NCI-H1436 treated with DMSO at 0.1 percent for 48 hours (cell line): ENCODE measurements around the gene LOXL3.
A peak's percentile ranks its signal among the peaks of the same experiment; 100 is the strongest.

Source experiments
- DNase-seq: peaks from one replicate; lab custom pipeline; 2025; lab: John Stamatoyannopoulos, UW

The LOXL3 gene

GRCh38 chr2:74551942-74552913, 1.5 kb downstream of the LOXL3 start:
- no peak for DNase-seq

- no peak for DNase-seq
These were observed 2.2 kb downstream of the LOXL3 start for GRCh38 chr2:74551530-74551929.

GRCh38 chr2:74550231-74550630, 3.5 kb downstream of the LOXL3 start:
- no peak for DNase-seq

GRCh38 chr2:74548900-74549826, 4.6 kb downstream of the LOXL3 start:
- DNase-seq = no peak

DNA sequence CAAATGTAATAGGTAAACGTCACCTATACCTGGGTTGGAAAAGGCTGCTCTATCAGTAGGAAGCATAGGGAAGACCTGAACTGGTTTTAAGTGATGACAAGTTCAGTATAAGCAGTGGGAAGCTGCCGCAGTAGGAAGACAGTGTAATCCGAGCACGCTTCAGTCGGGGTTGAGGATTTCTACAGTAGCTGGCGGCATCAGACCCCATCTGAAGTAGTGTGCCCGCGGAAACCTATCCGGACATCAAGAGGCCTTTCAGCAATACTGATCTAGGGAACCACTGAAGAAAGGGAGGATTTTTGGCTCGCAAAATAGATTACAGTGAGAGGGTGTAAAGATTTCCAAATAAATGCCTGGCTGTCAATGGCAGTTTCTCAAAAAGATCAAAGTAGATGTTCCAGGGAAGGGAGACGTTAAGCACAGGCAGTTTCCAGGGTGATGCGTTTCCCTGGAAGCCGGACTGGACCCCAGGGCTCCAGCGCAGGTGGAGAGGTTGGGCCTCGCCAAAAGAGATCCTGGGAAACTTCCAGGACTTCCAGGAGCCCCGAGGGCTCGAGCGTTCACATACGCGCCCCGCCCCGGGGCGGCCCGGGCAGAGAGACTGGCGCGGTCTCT, 5.3 kb downstream of the LOXL3 start:
- no peak for DNase-seq

- DNase-seq = no peak
These were observed 7.7 kb downstream of the LOXL3 start for GRCh38 chr2:74546004-74546403.

- DNase-seq = no peak
These were observed 9.1 kb downstream of the LOXL3 start for GRCh38 chr2:74544634-74545033.

- DNase-seq = no peak
These were observed 10.8 kb downstream of the LOXL3 start for GRCh38 chr2:74542978-74543377.

- DNase-seq = no peak
These were observed 13.5 kb downstream of the LOXL3 start for GRCh38 chr2:74540291-74540690.

GRCh38 chr2:74538881-74539339, 14.8 kb downstream of the LOXL3 start:
- no peak for DNase-seq

- DNase-seq = no peak
These were observed 16.6 kb downstream of the LOXL3 start for GRCh38 chr2:74537140-74537539.

GRCh38 chr2:74536166-74536950, 17.4 kb downstream of the LOXL3 start:
- no peak for DNase-seq

- no peak for DNase-seq
These were observed 18.2 kb downstream of the LOXL3 start for GRCh38 chr2:74535440-74535965.

- no peak for DNase-seq
These were observed 19.3 kb downstream of the LOXL3 start for GRCh38 chr2:74534411-74534810.

DNA sequence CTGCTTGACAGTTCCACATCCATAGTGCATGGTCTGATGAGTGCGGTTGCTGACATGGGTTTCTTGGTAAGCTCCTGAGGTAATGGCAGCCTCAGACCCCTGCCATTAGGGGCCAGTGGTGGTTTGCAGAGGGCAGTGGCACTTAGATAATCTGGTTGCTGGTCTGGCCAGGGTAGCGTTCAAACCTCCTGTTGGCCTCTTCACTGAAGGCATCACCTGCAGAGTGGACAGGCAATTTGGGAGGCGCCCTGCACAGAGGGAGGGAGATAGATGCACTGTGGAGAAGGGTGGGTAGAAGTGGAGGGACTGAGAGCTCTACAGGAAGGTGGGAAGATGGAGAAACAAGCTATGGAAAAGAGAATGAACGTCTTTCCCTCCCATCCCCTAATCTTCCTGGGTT, 20.3 kb downstream of the LOXL3 start:
- DNase-seq = no peak

- no peak for DNase-seq
These were observed 21.5 kb downstream of the LOXL3 start for GRCh38 chr2:74532222-74532621.

GRCh38 chr2:74531666-74532065, 22.1 kb downstream of the LOXL3 start:
- DNase-seq = no peak

DNA sequence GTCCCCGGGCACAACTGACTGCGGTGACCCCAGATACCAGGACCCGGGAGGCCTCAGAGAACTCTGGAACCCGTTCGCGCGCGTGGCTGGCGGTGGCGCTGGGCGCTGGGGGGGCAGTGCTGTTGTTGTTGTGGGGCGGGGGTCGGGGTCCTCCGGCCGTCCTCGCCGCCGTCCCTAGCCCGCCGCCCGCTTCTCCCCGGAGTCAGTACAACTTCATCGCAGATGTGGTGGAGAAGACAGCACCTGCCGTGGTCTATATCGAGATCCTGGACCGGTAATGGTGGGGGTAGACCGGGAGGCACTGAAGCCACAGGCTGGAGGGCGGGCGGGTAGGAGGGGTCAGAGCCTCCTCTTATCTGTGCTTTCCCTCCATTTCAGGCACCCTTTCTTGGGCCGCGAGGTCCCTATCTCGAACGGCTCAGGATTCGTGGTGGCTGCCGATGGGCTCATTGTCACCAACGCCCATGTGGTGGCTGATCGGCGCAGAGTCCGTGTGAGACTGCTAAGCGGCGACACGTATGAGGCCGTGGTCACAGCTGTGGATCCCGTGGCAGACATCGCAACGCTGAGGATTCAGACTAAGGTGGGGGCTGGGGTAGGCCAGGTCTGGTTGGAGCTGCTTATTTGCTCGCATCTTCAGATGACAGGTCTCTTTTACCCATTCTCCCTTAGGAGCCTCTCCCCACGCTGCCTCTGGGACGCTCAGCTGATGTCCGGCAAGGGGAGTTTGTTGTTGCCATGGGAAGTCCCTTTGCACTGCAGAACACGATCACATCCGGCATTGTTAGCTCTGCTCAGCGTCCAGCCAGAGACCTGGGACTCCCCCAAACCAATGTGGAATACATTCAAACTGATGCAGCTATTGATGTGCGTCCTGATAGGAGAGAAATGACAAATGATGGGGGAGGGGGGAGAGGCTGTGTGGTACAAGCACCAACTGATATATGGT, 23.2 kb downstream of the LOXL3 start:
- DNase-seq = no peak

DNA sequence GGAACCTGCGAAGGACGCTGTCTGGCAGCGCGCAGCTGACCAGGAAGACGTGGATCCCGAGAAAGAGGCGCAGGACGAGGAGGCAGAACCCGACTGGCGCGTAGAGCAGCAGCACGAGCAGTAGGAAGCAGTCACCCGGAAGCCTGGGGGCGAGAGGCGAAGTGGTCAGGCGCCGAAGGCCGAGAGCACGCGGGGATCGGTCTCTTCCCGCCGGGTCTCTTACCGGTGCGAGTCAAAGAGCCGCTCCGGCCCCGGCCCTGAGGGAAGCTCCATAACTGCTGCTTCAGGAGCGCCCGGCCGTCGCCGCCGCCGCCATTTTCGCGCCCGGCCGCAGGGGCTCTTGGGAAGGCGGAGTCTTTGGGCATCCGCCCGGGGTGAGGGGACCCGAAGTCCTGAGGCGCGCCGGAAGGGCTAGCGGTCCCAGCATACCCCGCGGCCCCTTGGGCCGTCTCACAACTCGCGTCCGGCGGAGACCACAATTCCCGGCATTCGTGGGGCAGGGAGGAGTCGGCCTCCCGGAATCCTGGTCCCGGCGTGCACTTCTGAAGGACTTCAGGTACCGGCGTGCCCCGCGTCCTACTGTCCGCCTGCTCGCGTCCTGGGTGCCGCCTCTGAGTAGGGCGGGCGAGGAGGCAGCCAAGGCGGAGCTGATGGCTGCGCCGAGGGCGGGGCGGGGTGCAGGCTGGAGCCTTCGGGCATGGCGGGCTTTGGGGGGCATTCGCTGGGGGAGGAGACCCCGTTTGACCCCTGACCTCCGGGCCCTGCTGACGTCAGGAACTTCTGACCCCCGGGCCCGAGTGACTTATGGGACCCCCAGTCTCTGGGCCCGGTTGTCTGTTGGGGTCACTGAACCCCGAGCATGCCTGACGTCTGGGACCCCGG, 24.1 kb downstream of the LOXL3 start, which contains the start of the genes AUP1 and HTRA2:
AUP1 (minus strand) TSS at position 350 of the 882 bp plus-strand sequence; CDS start at position 273, 77 bp downstream.
HTRA2 (plus strand) TSS at position 577 of the 882 bp plus-strand sequence; CDS start at position 651, 74 bp downstream.
- DNase-seq = peak; percentile 91
